NCI-H1436 (cell line): ENCODE results near the gene GGA2.
"Not testable (repeated sequence)": the region's sequence is repeated elsewhere in the genome, so short reads cannot be mapped to it uniquely, and the experiment has no call there.

Experiments
- DNase-seq: peaks from one replicate; lab custom pipeline; 2025; lab: John Stamatoyannopoulos, UW

GGA2 gene

GRCh38 chr16:23504076-23504452 is 6.2 kb downstream of the GGA2 start:
- no peak for DNase-seq

- DNase-seq, result no peak
These were observed 7.8 kb downstream of the GGA2 start for GRCh38 chr16:23502466-23502865.

DNA sequence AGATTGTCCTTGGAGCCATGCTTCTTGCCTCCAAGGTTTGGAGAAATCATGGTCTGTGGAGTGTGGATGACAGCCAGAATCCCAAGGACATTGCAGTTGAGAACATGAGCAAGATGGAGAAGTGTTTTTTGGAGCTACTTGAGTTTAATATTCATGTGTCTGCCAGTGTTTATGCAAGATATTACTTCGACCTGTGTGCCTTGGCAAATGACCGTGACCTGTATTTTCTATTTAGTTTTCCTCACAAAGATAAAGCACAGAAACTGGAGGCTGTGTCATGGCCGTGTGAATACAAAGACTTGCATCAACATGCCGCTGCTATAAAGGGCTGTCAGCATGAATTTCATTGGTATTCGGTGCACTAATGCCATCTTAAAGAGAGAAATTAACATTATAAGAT is 9.0 kb downstream of the GGA2 start:
- no peak for DNase-seq

DNA sequence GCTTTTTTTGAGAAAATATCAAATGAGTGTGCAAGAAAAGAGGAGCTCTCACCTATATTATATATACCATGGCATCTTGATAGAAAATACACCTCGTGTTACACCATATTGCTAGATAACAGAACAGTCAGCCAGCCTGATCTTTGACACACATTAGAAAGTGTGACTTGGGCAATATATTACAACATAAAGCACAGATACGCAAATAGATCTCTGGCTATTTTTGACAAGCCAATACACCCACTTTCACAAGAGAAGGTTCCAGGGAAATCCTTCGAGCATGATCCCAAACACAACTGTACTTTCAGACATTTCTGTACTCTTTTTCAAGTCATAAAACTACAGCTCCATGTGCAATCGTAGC is 9.4 kb downstream of the GGA2 start:
- no peak for DNase-seq

DNA sequence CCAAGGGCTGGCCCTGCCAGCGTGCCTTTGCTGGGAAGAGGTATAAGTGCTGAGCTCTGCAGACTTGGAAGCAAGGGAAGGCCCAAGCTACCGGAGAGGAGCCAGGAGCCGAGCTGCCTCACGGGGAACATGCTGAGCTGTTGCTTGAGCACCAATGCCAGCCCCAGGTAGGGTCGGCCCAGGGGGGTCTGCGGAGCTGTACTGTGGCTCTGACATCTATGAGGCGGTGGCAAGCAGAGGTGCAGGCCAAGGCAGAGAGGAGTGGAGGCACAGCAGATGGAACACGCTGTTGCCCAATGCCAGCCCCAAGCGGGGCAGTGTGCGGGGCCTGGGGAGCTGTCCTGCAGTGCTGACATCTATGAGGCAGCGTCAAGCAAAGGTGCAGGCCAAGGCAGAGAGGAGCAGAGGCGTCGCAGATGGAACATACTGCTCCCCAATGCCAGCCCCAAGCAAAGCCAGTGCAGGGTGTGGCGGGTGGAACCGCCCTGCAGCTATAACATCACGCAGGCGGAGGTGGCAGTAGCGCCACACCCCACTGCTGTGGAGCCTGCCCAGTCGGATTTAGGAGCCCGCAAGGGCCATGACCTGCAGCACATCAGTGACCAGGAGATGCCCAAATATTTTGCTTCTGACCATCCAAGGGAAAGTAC is 10.0 kb downstream of the GGA2 start:
- no peak for DNase-seq

GRCh38 chr16:23499801-23500200 is 10.5 kb downstream of the GGA2 start:
- no peak for DNase-seq

DNA sequence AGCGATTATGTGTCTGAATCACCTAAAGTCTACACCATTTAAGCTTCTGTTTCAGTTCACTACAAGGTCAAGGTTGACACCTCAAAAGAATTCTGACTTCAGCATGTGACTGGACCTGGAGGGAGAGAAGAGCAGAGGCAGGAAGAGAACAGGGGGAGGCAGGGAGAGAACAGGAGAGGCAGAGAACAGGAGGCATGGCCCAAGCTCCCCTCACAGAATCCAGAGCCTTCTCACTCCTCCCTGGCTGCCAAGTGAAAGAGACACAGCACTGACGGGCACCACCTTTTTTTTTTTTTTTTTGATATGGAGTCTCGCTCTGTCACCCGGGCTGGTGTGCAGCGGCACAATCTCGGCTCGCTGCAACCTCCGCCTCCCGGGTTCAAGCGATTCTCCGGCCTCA is 11.4 kb downstream of the GGA2 start:
- DNase-seq, result no peak

GRCh38 chr16:23497543-23497868 is 12.8 kb downstream of the GGA2 start:
- no peak for DNase-seq

DNA sequence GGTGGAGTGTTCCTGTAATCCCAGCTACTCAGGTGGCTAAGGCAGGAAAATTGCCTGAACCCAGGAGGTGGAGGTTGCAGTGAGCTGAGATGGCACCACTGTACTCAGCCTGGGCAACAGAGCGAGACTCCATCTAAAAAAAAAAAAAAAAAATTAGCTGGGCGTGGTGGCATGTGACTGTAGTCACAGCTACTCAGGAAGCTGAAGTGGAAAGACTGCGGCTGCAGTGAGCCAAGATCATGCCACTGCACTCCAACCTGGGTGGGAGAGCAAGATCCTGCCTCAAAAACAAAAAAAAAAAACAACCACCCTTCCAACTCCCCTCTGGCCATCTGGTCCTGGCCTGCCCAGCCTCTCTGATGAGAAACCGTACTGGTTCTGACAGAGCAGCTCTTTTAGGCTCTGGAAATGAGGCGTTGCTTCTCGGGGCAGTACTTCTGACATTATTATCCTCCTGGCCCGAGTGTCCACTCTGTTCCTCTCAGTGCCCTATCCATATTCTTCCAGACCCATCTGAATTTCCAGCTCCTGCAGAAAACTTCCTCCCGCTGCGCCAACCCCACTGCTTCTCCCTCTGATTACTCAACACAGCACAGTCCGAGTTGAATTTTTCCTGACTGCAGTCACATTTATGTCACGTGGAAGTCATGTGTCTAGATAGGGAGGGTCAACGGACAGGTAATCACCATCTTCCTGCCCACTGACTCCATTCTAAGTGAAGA is 13.3 kb downstream of the GGA2 start:
- no peak for DNase-seq

GRCh38 chr16:23495671-23496070 is 14.6 kb downstream of the GGA2 start:
- no peak for DNase-seq

GRCh38 chr16:23494188-23494587 is 16.1 kb downstream of the GGA2 start:
- no peak for DNase-seq

DNA sequence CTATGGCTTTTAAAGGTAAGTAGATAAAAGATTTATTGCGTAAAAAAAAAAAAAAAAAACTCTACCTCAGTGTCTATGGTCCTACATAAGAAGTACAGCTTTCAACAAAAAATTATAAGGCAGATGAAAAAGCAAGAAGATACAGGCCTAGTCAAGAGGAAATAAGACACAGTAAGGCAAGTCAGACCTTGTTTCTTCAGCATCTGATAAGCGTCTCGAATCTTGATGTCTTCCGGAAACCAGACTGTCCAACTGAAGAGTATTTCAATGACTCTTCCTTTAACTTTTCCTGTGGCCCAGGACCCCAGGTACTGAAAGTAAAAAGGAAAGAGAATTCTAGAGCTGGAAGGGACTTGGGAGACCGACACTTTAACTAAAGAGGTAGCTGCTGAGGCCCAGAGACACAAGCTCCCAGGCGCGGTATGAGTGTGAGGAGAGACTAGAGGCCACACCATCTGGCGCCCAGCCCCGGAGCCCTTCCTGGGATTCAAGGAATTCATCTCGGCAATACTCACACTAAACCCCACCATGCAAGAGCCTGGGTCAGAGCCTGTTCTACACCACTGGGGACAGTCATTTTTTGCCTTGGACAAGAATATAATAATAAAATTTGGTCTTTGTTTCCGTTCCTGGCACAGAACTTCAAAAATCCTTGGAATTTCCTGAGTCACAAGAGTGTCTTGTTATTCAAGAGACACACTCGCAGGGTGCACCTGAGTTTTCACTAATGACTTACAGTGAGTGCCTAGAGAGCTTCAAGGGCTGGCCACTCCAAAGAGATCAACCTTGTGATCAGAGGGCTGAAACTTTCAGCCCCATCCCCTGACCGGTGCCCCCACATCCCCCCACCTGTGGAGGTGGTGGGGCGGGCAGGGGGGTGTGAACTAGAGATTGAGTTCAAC is 18.6 kb downstream of the GGA2 start:
- no peak for DNase-seq

GRCh38 chr16:23486480-23486879 is 23.8 kb downstream of the GGA2 start:
- DNase-seq, result no peak

GRCh38 chr16:23485841-23486240 is 24.5 kb downstream of the GGA2 start:
- DNase-seq, result no peak

DNA sequence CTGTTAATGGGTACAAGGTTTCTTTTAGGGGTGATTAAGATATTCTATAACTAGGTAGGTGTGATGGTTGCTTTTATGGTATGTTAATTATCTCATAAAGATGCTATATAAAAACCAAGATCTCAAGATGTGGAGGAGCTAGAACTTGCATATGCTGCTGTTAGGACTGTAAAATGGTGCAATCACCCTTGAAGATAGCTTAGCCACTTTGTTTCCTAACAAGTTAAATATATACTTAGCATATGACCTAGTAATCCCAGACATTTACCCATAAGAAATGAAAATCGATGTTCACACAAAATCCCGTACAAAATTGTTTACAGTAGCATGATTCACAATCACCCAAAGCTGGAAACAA is 25.1 kb downstream of the GGA2 start:
- DNase-seq, result no peak

DNA sequence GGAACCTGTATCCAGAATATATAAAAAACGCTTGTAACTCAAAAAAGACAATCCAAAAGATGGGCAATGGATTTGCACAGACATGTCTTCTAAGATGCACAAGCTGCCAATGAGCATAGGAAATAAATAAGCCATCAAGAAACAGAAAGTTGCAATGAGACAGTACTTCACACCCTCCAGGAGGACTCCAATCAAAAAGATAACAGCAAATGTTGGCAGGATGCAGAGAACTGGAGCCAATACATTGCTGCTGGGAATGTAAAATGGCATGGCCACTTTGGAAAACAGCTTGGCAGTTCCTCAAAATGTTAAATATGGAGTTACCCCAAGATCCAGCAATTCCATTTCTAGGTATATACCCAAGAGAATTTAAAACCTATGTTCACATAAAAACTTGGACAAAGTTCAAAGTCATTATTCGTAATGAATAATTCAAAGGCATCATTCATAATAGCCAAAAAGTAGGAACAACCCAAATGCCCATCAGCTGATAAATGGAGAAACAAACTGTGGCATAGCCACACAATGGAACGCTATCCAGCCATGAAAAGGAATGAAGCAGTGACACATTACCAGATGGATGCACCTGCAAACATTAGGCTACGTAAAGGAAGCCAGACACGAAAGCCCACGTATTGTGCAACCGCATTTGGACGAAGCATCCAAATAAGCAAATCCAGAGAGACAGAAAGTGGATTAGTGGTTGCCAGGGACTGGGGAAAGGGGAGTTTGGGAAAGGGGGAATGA is 25.6 kb downstream of the GGA2 start:
- DNase-seq, result no peak

DNA sequence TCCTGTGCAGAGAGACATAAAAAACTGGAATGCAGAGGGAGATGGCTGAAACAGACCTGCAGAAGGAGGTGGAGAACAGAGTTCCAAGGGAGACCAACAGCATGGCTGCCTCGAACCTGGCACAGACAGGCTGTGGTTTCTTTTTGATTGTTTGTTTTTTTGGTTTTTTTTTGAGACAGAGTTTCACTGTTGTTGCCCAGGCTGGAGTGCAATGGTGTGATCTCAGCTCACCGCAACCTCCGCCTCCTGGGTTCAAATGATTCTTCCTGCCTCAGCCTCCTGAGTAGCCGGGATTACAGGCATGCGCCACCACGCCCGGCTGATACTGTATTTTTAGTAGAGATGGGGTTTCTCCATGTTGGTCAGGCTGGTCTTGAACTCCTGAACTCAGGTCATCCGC is 26.8 kb downstream of the GGA2 start:
- not testable (repeated sequence) for DNase-seq

GRCh38 chr16:23482778-23483177 is 27.5 kb downstream of the GGA2 start:
- DNase-seq, result no peak

- DNase-seq, result no peak
These were observed 30.0 kb downstream of the GGA2 start for GRCh38 chr16:23480257-23480656.

GRCh38 chr16:23479138-23479537 is 31.2 kb downstream of the GGA2 start:
- DNase-seq, result no peak

- DNase-seq, result no peak
These were observed 31.7 kb downstream of the GGA2 start for GRCh38 chr16:23478566-23478965.

DNA sequence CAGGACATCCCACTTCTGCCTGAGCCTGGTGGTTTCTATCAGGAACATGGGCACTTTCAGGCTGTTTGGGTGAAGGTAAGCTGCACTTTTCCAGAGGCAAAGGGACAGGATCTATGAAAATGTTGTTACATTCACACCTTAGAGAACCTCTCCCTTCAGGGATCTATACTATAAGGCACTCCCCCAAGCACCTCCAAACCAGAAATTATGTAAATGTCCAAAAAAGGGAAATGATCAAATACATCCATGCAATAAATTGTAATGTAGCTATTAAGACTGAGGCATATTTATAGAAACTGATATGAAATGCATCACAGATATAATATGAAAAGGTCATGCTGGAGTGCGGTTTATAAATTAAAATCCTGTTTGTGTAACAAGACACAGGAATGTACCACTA is 34.0 kb downstream of the GGA2 start:
- no peak for DNase-seq

DNA sequence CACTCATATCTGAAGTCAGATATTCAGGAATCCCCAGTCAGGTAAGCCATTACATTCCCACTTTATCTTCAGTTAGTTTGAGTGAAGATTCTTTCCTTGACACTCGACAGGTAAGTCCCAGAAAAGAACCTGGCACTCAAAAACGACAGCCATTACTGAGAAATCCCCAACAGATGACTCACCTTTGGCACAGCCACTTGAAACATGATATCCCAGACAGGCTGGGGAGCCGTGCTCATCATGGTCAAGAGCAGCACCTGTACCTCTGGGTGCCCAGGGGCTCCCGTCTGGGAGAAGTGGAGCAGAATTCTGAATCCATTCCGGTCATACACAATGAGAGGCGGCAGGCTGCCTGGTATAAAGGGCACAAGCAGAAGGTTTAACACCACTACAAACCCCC is 40.5 kb downstream of the GGA2 start:
- DNase-seq, result no peak
